HG02642 (cell line): ENCODE data around the gene CFAP221.
"Not testable (repeated sequence)": the region's sequence is repeated elsewhere in the genome, so short reads cannot be mapped to it uniquely, and the experiment has no call there.

Experiments
- ATAC-seq: cut with Tn5 transposase; IDR thresholded peaks from one replicate; pipeline ENCODE4 v1.9.1; 2021; ENCODE audit warnings: mild to moderate bottlenecking; ENCODE audit not compliant: unreplicated experiment, poor library complexity

CFAP221 gene

DNA sequence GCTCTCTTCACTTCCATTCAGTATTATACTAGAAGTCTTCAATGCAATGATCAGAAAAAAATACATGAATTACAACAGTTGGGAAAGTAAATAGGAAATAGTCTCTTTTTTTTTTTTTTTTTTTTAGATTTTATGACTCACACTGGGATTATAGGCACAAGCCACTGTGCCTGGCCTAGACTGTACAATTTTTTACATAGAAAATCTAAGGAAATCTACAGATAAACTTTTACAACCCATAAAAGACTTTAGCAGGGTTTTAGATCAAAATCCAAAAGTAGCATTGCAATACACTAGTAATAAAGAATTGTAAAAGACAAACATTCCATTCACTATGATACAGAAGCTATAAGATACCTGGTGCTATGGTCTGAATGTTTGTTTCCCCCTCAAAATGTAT, 39.0 kb downstream of the CFAP221 start:
- ATAC-seq, result no peak

- no peak for ATAC-seq
These were observed 40.2 kb downstream of the CFAP221 start for GRCh38 chr2:119584469-119584868.

- no peak for ATAC-seq
These were observed 41.8 kb downstream of the CFAP221 start for GRCh38 chr2:119586085-119586484.

- no peak for ATAC-seq
These were observed 46.6 kb downstream of the CFAP221 start for GRCh38 chr2:119590873-119591272.

DNA sequence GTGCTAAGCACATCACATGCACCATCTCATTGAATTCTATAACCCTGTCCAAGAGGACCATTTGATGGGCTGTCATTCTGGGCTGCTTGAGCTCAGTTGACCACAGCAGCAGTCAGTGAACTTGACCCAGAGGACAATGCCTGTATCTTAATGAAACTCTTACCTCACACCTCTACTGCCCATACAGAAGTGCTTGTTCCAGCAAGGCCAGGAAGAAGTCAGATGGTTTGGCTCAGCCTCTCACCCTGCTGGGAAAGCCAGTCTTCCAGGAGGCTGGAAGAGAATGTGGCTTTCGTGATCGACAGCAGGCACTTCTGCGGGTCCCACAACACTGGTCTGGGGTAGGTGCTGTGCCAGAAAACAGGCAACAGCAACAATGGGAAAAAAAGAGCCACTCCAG, 47.3 kb downstream of the CFAP221 start:
- ATAC-seq, result no peak

DNA sequence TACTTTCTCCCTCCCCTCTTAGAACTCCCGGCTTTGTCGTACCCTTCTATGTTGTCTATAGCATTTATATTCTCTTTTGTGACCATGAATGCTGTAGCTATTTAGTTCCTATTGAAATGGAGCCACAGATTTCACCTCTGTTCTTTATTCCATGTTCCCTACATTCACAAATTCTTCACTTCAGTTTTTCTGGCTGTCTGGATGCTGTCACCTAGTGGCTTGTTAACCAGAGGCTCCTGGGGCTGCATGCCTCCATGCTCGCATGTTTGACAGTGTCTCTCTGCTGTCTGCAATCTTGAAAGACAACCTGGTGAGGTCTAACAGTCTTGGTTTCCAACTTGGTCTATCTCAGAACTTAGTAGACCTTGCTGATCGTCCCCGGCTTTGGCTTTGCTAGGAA, 48.2 kb downstream of the CFAP221 start:
- no peak for ATAC-seq

DNA sequence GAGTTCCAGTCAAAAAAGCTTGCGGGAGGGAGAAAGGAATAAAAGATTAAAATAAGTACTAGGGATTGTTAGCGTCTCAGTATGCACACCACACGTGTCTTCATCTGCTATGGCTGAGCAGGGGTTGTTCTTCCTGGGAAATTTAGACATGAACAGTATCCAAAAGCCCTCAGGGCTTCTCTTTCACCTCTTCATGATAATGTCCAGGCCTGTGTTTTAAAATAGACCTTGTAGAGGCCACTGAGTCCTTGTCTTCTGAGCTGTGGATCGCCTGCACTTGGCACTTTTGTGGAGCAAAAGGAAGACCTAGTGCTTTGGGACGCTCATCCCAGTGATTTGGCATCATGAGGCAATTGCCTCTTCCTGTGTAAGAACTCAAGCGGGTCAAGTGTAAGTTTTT, 52.4 kb downstream of the CFAP221 start:
- no peak for ATAC-seq

GRCh38 chr2:119598596-119599263, 54.5 kb downstream of the CFAP221 start:
- ATAC-seq, result no peak

- ATAC-seq, result no peak
These were observed 55.1 kb downstream of the CFAP221 start for GRCh38 chr2:119599384-119599783.

GRCh38 chr2:119605096-119605495, 60.8 kb downstream of the CFAP221 start:
- no peak for ATAC-seq

GRCh38 chr2:119606674-119607073, 62.4 kb downstream of the CFAP221 start:
- ATAC-seq, result no peak

DNA sequence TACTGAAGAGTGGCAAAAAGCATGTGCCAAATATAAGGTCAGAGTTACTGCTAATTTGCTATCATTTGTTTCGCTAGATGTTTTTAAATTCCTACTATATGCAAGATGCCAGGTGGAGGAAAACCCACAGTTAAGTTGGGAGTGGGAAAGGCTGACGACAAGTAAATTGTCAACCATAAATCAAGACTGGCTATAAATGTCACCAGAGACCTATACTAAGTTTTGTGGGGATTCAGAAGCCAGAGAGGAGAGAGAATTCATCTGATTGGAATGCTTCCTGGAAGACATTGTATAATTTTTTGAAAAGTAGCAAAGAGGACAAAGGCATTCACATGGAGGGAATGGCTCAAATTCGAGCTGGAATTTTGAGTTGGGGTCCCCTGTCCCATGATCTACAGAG, 64.3 kb downstream of the CFAP221 start:
- ATAC-seq, result no peak

DNA sequence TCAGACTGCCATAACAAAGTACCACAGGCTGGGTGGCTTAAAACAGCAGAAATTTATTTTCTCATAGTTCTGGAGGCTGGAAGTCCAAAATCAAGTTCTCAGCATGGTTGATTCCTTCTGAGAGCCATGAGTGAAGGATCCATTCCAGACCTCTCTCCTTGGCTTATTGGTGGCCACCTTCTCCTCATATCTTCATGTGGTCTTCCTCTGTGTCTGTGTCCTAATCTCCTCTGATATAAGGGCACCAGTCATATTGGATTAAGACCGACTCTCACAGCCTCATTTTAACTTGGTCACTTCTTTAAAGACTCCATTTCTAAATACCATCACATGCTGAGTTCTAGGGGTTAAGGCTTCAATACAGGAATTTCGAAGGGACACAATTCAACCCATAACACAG, 65.1 kb downstream of the CFAP221 start:
- no peak for ATAC-seq

DNA sequence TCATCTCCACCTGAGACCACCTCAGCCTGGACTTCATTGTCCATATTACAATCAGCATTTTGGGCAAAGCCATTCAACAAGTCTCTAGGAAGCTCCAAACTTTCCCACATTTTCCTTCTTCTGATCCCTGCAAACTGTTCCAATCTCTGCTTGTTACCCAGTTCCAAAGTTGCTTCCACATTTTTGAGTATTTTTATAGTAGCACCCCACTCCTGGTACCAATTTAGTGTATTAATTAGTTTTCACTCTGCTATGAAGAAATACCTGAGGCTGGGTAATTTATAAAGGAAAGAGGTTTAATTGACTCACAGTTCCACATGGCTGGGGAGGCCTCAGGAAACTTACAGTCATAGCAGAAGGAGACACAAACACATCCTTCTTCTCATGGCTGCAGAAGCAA, 69.9 kb downstream of the CFAP221 start:
- not testable (repeated sequence) for ATAC-seq

GRCh38 chr2:119616421-119616820, 72.2 kb downstream of the CFAP221 start:
- ATAC-seq, result no peak

GRCh38 chr2:119617455-119617854, 73.2 kb downstream of the CFAP221 start:
- ATAC-seq, result no peak

GRCh38 chr2:119618725-119619124, 74.5 kb downstream of the CFAP221 start:
- not testable (repeated sequence) for ATAC-seq

DNA sequence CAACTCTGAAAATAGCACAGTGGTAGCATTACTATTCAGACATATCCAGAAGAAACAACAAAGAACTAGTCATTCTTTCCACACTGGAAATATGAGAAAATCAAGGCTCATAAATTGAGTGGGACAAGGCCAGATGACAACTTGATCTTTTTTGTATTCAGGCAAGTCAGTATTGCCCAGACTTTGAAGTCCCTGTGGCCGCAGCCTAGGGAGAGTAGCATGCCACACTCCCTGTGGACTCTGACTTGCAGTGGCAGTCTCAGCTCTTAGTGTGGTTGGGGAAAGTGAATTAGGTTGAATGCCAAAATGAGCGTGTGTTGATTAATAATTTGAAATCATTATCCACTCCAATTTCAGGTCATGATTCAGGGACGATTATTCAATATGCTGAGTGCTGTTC, 81.0 kb downstream of the CFAP221 start:
- ATAC-seq, result no peak

DNA sequence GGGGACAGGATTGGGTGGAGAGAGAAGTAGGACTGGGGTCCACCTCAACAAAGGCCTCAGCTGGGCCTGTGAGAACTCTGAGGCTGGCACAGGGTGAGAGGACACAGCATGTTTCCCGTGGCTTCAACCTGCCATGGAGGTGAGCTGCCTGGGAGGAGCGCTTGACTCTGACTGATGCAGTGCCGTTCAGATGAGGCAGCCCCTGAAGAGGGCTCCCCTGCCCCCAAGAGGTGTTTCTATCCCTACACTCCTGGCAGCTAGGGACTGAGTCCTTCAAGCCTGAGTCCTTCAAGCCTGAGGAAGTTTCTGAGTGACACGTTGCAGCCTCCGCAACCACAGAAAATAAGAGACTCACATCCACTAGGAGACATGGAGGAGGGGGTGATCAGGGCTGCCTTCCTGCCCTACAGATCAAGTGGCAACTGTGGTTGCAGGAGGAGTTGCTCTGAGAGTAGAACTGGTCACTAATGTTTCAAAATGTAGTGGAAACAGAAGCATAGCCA, 85.1 kb downstream of the CFAP221 start:
- no peak for ATAC-seq

GRCh38 chr2:119630121-119630520, 85.9 kb downstream of the CFAP221 start:
- ATAC-seq, result no peak

DNA sequence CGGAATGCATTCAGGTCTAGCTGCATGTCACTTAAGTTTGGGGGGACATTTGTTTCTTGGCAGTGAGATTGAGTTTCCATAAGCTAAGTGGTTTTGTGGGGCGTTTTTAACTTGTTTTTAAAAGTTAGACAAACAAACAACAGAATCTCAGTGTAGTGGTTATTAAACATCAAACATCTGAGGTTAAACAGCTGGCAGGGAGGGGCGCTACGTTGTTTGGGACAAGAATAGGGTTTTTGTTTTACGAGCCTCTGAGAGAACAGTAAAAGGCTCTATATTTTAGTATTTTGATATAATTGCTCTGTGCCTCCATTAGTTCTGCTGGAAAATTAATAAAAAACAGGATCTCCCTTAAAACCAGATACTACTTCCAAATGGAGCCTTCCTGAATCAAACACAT, 93.1 kb downstream of the CFAP221 start:
- no peak for ATAC-seq

GRCh38 chr2:119638246-119638645, 94.0 kb downstream of the CFAP221 start:
- ATAC-seq, result no peak
